NCI-H748 (cell line): ENCODE measurements around the gene SYT13.
A peak's percentile ranks its signal among the peaks of the same experiment; 100 is the strongest.

Source experiments
- DNase-seq: peaks from one replicate; lab custom pipeline; 2025; ENCODE audit not compliant: unreplicated experiment; lab: John Stamatoyannopoulos, UW

The SYT13 gene

DNA sequence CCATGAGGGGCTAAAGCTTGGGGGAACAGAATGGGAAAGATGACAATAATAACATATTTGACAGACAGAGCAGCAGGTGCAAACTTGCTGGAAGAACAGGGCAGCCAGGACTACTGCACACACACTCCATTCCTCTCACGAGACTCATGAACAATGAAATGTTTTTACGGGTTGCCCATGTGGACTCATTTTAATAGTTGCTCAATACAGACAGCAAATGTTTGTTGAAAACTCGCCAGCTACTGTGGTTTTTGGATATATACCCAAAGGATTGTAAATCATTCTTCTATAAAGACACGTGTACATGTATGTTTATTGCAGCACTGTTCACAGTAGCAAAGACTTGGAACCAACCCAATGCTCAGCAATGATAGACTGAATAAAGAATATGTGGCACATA lies 10.3 kb downstream of the SYT13 start:
- DNase-seq = no peak

DNA sequence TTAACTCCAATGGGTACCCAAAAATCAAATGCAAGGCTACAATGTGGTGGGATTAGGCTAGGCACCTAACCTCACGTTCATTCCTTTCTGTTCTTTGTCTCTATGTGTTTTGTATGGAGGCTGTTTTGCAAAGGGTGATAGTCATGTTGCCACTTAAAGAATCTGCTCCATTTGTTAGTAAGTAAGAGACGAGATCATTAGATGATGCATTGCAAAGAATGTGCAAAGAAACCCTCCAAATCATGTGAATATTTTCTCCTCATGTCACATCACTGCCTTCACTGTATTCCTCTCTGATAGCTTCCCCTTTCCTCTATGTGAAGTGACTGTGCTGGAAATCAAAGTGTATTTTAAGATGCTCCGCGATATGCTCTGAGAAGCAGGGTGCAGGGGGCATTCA lies 11.9 kb downstream of the SYT13 start:
- no peak for DNase-seq

DNA sequence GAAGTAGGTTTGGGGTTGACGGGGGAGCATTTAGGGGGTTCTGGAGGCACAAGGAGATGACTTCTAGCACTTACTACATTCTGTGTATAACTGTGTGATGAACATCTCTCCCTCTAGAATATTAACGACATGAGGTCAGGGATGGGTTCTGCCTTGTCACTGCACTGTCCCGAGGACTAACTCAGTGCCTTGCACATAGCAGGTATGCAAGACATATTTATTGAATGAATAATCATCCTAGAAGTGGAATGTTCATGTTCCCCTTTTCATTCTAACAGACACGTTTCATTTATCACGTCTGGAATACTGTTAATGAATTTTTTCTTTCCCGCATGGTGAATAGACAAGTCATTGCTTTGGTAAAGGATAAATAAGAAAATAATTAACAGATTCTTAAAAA lies 12.6 kb downstream of the SYT13 start:
- no peak for DNase-seq

DNA sequence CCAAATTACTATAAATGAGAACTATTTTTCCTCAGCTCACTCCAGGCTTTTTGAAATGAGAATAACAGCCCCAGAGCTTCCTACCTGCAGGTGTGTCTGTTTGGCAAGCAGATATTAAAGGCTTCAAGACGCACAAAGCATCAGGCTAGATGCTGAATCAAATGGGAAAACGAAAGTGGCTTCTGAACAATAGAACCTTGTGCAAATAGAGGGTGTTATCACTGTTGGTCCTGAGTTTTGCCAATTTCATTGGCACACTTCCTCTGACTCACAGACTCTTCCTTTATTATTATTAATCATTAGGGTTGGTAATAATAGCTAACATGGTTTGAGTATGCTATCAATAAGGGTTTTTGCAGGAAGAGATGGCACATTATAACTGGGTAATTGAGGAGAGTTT lies 13.4 kb downstream of the SYT13 start:
- peak; percentile 86 for DNase-seq

DNA sequence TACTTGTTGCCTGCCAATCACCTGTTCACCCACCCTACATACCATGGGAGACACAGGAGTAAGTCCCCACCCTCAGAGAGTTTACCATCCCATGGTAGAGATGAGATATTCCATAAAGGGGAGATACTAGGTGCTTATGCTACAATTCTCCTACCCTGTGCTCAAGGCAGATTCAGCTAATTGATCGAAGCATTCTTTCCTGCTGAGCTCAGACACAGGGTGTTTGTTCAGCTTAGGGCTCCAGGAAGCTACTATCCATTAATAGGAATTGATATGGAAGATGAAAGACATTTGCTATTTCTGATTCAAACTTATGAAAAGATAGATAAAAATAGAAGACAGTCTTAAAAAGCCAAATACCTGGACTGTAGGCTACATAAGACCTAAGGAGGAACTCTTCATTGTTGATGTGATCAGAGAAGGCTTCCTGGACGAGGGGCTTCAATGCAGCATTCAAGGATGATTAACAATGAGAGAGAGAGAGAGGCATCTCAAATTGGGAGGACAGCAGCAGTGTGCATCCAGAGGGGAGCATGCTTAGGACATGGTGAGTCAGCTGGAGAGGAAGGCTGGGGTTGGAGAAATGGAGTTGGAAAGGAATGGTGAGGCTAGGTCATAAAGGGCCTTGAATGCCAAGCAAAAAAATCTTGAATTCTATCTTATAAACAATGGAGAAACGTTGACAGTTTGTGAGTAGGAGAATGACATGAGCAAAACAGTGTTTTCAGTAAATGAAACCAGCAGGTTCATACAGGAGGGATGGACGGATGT lies 15.0 kb downstream of the SYT13 start:
- DNase-seq = no peak

DNA sequence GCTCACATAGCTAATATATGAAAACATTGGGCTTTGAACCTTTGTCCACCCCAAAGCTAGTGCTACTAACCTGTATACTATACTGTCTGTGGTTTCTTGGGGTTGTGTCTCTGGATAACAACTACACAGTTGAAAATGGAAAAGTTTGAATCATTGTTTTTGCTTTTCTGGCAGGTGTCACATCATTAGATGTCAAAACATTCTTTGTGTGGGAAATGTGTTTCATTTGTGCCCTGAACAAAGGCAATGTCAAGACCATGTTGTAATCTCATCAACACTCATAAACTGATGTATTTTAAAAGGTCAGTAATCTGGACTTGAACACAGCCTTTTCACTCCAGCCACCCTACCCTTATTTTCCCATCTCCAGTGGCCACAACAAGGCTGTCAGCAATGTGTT lies 16.5 kb downstream of the SYT13 start:
- no peak for DNase-seq

DNA sequence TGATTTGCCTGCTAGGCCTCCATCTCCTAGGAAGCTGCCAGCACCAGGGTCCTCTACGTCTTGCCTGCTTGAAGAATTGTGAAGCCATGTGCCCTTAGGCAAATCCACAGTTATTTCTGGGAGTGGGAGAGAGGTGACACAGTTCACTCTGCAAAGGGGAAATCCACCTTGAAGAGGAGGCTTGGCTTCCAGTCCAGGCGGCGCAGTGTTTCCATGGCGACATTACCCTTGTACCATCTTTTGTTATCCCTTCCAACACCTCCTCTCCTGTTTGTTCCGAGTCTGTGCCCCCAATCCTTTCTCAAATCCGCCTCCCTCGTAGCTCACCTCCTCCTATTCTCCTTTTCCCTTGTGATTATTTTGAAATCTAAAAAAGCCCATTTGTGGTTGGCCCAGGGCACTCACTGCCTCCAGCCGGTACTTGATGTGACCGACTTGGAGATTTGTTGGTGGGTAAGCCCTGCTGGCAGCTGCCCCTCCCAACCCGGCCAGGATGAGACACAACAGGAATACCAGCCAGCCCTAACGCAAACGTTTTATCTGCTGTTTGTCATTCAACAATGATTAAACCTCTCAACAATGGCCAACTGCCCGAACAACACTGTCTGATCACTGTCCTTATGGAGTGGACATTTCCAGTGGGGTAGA lies 18.4 kb downstream of the SYT13 start:
- peak; percentile 82 for DNase-seq

DNA sequence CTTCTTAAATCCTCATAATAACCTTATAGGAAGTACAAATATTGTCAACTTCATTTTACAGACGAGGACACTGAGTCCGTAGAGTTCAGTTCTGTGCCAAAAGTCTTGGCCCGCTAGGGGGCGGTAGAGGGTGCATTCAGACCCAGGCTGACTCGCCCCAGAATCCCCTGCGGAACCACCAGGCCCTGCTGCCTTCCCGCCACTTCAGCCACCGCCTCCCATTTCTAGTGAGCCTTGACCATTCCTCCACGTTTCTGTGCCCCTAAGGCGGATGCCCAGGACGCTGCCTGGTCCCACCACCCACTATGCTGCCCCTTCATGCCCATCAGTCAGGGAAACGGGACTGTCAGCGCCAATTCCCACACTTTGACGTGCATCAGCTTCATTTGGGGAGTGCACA lies 19.1 kb downstream of the SYT13 start:
- peak; percentile 22 for DNase-seq

DNA sequence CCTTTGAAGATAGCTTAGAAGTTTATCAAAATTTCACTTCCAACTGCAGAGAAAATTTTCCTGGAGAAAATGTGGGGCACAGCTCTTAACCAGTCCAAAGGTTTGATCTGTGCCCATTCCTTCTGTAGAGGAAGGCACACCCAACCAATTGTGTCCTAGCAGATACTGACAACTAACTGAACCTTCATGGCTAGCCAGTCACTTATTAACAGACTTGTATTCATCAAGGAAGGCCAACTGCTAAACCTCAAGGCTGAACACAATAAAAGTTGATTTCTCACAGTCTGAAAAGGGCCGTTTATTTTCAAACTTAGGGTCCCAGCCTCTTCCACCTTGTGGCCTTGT lies 19.5 kb downstream of the SYT13 start:
- DNase-seq = no peak

DNA sequence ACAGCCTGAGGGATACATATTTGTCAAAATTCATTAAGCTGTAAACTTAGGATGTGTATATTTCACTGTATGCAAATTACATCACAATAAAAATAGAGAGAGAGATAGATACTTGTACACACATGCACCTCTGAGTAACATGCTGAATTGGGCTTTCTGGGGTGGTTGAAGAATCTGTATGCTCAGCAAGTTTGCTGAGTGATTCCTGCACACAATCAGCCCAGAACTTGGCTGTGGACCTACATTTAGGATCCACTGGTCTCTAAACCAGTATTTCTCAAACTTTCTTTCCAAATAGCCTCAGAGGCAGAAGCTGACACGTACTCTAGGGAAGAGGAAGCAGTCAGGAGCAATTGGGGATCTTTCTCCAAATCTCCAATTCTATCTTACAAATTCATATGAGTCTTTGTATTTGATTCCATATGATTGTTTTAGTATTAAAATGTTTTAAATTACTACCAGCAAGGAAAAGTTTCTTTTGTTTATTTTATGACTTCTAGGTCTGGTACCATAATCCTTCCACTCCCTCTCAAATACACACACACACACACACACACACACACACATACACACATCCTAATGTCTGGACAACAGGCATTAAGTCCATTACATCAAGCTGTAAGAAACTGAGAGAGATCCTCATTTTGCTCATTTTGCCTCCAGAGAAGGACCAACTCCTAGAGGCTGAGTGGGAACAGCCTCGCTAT lies 20.0 kb downstream of the SYT13 start:
- DNase-seq = no peak

DNA sequence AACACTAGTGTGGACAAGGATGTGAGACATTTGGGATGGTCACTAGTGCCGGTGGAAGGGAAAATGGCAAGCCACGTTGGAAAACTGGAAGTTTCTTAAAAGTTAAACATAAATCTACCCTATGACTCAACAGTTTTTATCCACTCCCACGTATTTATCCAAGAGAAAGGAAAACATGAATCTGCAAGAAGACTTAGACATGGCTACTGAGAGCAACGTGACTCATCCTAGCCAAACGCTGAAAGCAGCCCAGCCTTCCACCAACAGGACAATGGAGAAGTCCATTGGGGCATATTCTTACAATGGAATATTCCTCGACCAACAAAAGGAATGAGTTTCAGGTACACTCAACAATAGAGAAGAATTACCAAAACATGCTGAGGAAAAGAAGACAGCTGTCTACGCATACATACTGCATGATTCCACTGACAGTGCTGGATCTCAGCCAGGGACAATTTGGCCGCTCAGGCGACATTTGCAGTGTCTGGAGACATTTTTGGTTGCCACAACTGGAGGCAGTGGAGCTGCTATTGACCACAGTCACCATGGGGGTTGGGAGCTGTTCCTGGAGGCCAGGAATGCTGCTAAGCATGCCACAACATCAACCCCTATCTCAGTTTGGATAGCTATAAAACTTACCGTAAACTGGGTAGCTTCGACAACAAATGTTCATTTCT lies 21.2 kb downstream of the SYT13 start:
- DNase-seq = peak; percentile 37

DNA sequence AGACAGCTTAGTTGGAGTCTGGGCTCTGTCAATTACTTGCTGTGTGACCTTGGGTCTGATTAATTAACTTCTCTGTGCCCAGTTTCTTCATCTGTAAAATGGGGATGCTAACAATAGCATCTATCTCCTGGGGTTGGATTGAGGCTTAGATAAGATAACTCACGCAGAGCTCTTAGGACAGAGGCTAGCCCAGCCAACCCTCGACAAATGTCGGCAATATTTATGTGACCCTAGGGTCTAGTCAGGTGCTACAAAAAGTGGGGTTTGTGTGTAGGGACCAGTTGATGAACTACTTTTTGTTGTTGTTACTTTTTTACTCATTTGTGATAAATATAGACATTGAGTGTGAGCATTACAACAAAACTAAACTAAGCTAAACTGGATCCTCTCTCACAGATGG lies 22.4 kb downstream of the SYT13 start:
- no peak for DNase-seq

DNA sequence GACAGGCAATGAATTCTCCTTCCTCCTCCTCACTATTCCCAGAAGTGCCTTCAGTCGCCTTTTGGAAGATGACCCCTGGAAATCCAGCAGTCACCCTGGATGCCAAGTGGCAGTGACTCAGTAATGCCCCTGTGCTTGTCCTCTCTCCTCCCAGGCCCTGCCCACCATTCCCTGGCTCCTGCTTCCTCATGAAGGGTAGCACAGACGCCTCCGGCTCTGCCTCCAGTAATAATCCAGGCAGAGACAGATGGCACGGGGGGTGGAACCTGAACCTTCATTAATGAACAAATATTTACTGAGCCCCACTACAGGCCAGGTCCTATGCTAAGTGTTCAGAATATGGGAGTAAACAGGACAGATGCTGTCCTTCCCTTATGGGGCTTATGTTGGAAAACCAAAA lies 23.2 kb downstream of the SYT13 start:
- DNase-seq = peak; percentile 95

DNA sequence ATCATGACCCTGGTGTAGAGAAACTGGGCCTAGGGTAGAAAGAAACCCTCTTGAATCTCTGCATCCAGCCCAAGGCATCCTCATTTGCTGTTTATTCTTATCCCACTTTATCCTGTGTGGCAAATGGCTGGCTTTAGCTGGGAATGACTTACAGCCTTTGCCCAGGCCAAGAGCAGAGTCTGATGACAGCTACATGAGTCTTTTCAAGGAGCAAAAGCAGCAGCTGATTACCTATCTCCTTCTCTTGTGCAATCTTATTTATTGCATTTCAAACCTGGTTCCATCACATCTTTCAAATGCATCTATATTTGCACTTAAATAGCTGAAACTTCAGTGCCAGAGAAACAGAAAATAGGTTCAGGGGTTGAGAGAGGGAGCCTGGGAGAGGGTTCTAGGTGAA lies 26.1 kb downstream of the SYT13 start:
- DNase-seq = no peak

DNA sequence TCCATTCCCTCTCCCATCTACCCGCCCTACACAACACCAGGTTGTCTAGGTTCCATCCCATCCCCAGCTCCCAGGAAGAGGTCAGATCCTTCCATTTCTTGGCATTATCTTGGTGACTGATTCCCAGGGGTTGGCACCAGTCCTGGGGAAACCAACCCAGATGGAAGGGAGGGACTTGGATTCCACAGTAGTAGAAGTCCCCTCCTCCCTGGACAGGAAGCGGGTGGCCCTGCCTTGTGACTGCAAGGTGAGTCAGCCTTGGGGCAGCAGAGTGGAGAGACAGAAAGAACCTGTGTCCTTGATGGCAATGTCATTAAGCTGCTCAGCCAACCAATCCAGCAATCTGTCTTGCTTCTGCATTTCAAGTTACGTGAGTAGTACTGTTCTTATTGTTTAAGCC lies 26.5 kb downstream of the SYT13 start:
- DNase-seq = no peak

DNA sequence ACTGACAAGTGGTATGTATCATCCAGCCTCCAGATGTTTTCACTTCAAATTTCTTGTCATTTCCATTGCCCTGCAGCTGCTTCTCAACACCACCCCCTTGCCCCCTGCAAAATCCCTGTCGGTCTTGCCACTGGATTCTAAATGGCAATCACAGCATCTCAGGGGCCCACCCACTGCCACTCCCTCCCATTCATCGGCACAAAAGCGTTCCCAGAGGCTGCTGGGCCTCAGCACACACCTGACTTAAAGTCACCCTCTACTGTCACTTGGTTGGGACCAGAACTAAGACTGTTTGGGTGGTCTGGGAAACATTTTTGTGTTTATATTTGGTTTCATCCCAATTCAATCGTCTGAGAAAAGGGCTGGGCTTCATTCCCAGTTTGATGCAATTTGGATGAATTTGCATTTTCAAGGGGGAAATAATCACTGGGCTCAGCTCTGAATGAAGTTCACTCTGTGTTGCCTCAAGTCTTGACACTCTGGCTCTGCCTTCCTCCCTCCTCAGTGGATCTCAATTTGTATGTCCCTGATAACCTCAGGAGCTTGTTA lies 27.1 kb downstream of the SYT13 start:
- DNase-seq = no peak

DNA sequence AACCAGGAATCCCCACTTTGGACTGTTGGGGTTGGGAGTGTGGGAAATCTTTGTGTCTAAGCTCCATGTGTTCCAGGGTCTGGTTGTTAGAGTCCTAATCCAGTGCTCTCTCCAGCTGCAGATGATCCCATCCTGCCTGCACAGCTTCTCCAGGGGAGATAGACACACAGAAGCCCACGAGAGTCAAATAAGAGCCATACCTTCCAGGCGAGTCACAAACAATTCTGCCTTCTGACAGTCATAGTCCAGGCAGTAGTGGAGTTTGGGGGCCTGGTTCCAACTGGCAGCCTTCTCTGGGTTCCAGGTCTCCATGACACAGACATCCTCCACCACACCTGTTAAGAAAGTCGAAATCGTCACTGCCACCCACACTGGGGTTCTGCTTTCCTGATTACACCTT lies 32.1 kb downstream of the SYT13 start:
- DNase-seq = no peak

DNA sequence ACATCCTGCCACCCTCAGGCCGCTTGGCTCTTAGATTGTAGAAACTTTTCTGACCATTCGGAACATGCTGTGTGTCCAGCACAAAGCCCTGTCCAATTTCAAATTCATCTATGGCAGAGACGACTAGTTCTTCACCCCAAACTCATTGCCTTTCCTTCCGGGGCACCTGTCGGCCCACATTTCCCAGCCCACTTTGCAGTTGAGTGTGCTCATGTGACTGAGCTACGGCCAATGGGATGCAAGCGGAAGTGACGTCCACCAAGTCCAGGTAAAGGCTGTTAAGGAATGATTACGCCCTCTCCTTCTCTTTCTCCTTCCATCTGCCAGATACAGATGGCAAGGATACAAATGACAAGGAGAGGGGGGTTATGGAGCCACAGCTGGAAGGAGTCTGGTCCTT lies 32.5 kb downstream of the SYT13 start:
- DNase-seq = no peak

DNA sequence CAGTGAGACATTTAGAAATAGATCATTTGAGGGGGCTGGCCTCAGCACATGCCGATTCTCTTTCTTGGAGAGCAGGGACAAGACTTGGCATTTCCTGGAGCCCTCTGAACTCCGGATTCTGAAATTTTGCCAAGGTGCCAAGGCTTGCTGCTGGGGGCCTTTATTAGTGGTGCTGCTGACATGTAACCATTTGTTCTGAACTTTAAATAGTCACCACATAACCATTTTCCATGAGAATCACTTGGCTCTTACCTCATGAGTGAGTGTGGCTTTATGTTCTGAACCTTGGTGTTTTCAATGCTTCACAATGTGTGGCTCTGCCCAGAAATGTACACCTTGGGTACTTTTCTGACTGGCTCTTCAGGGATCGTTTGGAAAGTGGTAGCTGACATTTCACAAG lies 33.3 kb downstream of the SYT13 start:
- DNase-seq = no peak

DNA sequence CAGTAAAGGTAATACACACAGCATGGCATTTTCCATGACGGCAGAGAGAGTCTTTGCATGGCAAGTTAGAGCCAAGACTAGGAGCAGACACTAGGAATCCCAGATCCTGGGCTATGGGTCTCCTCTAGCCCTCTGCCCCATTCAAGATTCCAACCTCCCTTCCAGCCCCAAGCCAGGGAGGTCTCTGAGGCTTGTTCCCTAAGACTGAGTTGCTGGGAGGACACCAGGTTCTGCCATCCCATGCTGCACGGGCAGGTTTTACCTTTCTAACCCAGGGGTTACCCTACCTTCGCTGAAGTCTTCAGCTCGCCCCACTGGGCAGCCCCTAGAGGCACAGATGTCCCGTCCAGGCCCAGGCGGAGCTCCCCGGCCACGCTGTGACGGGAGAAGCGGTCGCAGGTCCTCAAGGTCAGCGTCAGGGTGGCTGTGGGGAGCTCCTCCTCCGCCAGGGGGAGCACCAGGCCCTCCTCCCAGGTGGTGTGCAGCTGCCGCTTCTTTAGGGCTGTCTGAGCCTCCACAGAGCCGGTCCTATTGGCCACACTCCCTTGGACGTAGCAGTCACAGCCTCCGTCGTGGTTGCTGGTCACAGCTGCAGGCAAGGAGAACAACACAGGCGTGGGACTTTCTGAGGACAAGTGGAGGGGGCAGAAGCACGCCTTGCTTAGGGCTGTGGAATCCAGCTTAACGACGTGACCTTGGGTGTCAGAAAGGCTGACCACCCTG lies 33.8 kb downstream of the SYT13 start:
- DNase-seq = peak; percentile 76
